Measurements from ENCODE around the gene HOXD13. TPM values are rescaled to one million over a fixed set of nuclear protein-coding genes. Genes with fewer than 3 reads are reported as not detected.
A peak's percentile ranks its signal among the peaks of the same experiment; 100 is the strongest.

HOXD13 gene
- total and polyA plus RNA-seq, 3 experiments from 2014 or later: not detected

GRCh38 chr2:176093898-176094249 lies 1.4 kb downstream of the HOXD13 start:
- Histone ChIP-seq H3K36me3 (ENCODE audit: insufficient read depth, low read length) (no peaks in the 10 kb centered on the region), H3K4me3 (ENCODE audit: low read length) (no peak overlapping the region), H3K9me3 (ENCODE audit: low read length) (peaks cover 4% of the 10 kb centered on the region), H3K4me1 (ENCODE audit: insufficient read depth, low read length) (peaks cover 18% of the 10 kb centered on the region), H3K27ac (ENCODE audit: low read depth, low read length) (no peak overlapping the region), H3K27me3 (ENCODE audit: insufficient read depth, low read length, poor library complexity, severe bottlenecking) (peaks cover 84% of the 10 kb centered on the region)
- ChIA-PET POLR2A (interaction anchor here (0.6 kb wide), 1 partner anchor 1694 kb away, joined by 4 read pairs; no protein-coding TSS in a partner anchor), CTCF (interaction anchor here (1.0 kb wide), 1 partner anchor 9 kb away, joined by 6 read pairs; no protein-coding TSS in a partner anchor)
- peaks cover 89 to 90% of the 10 kb centered on the region in 2 donors for H3K27me3 Mint-ChIP-seq
- H3K36me3 Mint-ChIP-seq: peaks cover 0 to 2% (median 0%) of the 10 kb centered on the region in 3 donors
- H3K4me3 Mint-ChIP-seq: peak overlapping the region; percentile 4 to 54 (median 16)
- H3K27ac Mint-ChIP-seq: peak overlapping the region in 4 of 8 donors; percentile 3 to 51 (median 40)
- peaks cover 8 to 37% (median 27%) of the 10 kb centered on the region in 5 donors for H3K9me3 Mint-ChIP-seq
- peaks cover 26 to 41% (median 40%) of the 10 kb centered on the region in 3 donors for H3K4me1 Mint-ChIP-seq
- DNase-seq: no peak

DNA sequence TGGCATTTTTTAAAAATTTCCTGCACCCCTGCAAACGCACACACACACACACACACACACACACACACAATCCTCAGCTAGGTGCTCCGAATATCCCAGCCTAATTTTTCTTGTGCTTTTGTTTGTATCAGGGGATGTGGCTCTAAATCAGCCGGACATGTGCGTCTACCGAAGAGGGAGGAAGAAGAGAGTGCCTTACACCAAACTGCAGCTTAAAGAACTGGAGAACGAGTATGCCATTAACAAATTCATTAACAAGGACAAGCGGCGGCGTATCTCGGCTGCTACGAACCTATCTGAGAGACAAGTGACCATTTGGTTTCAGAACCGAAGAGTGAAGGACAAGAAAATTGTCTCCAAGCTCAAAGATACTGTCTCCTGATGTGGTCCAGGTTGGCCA lies 1.8 kb downstream of the HOXD13 start:
- Histone ChIP-seq H3K27ac (ENCODE audit: low read depth, low read length) (no peak overlapping the region), H3K4me3 (ENCODE audit: low read length) (no peak overlapping the region), H3K36me3 (ENCODE audit: insufficient read depth, low read length) (no peaks in the 10 kb centered on the region), H3K27me3 (ENCODE audit: insufficient read depth, low read length, poor library complexity, severe bottlenecking) (peaks cover 84% of the 10 kb centered on the region), H3K4me1 (ENCODE audit: insufficient read depth, low read length) (peaks cover 18% of the 10 kb centered on the region), H3K9me3 (ENCODE audit: low read length) (peaks cover 4% of the 10 kb centered on the region)
- Mint-ChIP-seq H3K36me3 (peaks cover 0 to 2% (median 0%) of the 10 kb centered on the region in 3 donors), H3K27ac (peak overlapping the region in 1 of 8 donors; percentile 51), H3K4me1 (peaks cover 26 to 41% (median 40%) of the 10 kb centered on the region in 3 donors), H3K27me3 (peaks cover 89 to 90% of the 10 kb centered on the region in 2 donors), H3K4me3 (peak overlapping the region in 1 of 7 donors; percentile 54), H3K9me3 (peaks cover 8 to 36% (median 25%) of the 10 kb centered on the region in 5 donors)
- CTCF ChIA-PET: interaction anchor here (1.0 kb wide), 1 partner anchor 8 kb away, joined by 6 read pairs; no protein-coding TSS in a partner anchor
- no peak for DNase-seq
- POLR2A ChIA-PET: interaction anchor here (0.6 to 0.7 kb wide), 2 partner anchors 1485 to 1694 kb away, joined by 4 read pairs; no protein-coding TSS in a partner anchor

DNA sequence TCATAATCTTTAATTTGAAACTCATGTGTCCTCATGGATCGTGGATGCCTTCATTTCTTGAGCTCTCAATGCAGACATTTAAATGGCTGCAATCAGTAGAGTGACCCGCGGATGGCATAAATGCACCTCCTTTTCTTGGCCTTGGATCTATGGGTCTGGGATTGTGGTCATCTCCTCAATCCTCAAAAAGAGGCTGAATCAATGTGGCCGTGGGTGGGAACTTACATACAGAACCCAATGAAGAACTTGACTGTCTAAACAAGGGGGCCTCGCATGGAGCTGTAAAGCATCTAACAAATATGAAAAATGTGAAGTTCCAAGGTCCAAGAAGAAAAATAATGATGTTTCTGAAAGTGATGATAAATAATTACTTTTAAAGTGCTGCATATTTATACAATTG lies 2.9 kb downstream of the HOXD13 start:
- H3K27ac ChIP-seq (ENCODE audit: low read depth, low read length): no peak overlapping the region
- peak overlapping the region in 2 of 7 donors; percentile 56 to 63 for H3K4me3 Mint-ChIP-seq
- DNase-seq: no peak
- peaks cover 26 to 41% (median 40%) of the 10 kb centered on the region in 3 donors for H3K4me1 Mint-ChIP-seq
- peaks cover 8 to 34% (median 24%) of the 10 kb centered on the region in 5 donors for H3K9me3 Mint-ChIP-seq
- H3K27me3 Mint-ChIP-seq: peaks cover 85% of the 10 kb centered on the region in 2 donors
- H3K36me3 Mint-ChIP-seq: peaks cover 0 to 2% (median 0%) of the 10 kb centered on the region in 3 donors
- no peaks in the 10 kb centered on the region for H3K36me3 ChIP-seq (ENCODE audit: insufficient read depth, low read length)
- H3K27me3 ChIP-seq (ENCODE audit: insufficient read depth, low read length, poor library complexity, severe bottlenecking): peaks cover 84% of the 10 kb centered on the region
- ChIA-PET POLR2A (no interaction called here), CTCF (interaction anchor here (1.8 kb wide), 1 partner anchor 20 kb away, joined by 5 read pairs; no protein-coding TSS in a partner anchor)
- peak overlapping the region in 2 of 8 donors; percentile 11 to 51 for H3K27ac Mint-ChIP-seq
- H3K9me3 ChIP-seq (ENCODE audit: low read length): peaks cover 4% of the 10 kb centered on the region
- H3K4me1 ChIP-seq (ENCODE audit: insufficient read depth, low read length): peaks cover 18% of the 10 kb centered on the region
- H3K4me3 ChIP-seq (ENCODE audit: low read length): no peak overlapping the region

GRCh38 chr2:176096243-176096985 lies 3.9 kb downstream of the HOXD13 start:
- H3K4me3 ChIP-seq (ENCODE audit: low read length): peak overlapping the region; percentile 41

GRCh38 chr2:176096986-176097819 lies 4.7 kb downstream of the HOXD13 start:
- Mint-ChIP-seq H3K4me3 (peak overlapping the region; percentile 63 to 94 (median 81)), H3K27ac (peak overlapping the region in 4 of 8 donors; percentile 32 to 54 (median 46))
- POLR2A ChIA-PET: no interaction called here

More at GRCh38 chr2:176096243-176096985, 3.9 kb downstream of the HOXD13 start:
- H3K27me3 Mint-ChIP-seq: peaks cover 85% of the 10 kb centered on the region in 2 donors
- Histone ChIP-seq H3K27me3 (ENCODE audit: insufficient read depth, low read length, poor library complexity, severe bottlenecking) (peaks cover 84% of the 10 kb centered on the region), H3K4me1 (ENCODE audit: insufficient read depth, low read length) (peaks cover 18% of the 10 kb centered on the region), H3K36me3 (ENCODE audit: insufficient read depth, low read length) (no peaks in the 10 kb centered on the region), H3K9me3 (ENCODE audit: low read length) (peaks cover 4% of the 10 kb centered on the region), H3K27ac (ENCODE audit: low read depth, low read length) (no peak overlapping the region)
- peaks cover 0 to 2% (median 0%) of the 10 kb centered on the region in 3 donors for H3K36me3 Mint-ChIP-seq
- CTCF ChIA-PET: interaction anchor here (1.2 to 2.6 kb wide), 7 partner anchors 8 to 845 kb away, joined by 3 to 36 read pairs (median 5); no protein-coding TSS in a partner anchor
- H3K9me3 Mint-ChIP-seq: peaks cover 8 to 30% (median 20%) of the 10 kb centered on the region in 5 donors
- peak overlapping the region; percentile 63 to 94 (median 81) for H3K4me3 Mint-ChIP-seq
- peaks cover 26 to 40% (median 40%) of the 10 kb centered on the region in 3 donors for H3K4me1 Mint-ChIP-seq
- H3K27ac Mint-ChIP-seq: peak overlapping the region in 3 of 8 donors; percentile 51 to 54 (median 52)
- no peak for DNase-seq
- POLR2A ChIA-PET: no interaction called here

DNA sequence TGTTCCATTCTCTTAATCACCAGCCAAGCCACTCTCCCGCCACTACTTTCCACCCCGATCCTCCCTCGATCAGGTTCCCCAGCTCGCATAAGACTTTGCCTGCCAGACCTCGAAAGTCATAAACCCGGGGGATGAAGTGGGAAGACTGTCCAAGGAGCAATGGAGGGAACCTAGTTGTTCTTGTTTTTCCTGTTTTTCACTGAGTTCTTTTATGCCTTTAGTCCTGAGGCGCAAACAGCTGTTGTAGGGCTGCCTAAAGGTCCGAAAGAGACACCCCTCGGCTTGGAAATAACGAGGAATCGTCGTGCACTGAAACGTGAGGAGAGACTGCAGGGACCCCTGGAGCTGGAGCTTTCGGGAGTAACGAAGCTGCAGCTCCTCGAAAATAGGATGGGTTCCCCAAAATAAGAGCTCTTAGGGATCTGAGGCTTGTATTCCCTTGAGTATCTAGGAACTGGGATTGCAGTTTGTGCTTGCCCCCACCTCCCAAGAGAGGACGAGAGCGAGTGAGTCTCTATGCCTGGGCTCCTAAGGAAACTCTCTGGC lies 5.4 kb downstream of the HOXD13 start:
- H3K4me1 Mint-ChIP-seq: peaks cover 23 to 34% (median 33%) of the 10 kb centered on the region in 3 donors
- ChIA-PET POLR2A (no interaction called here), CTCF (interaction anchor here (0.7 to 2.6 kb wide), 11 partner anchors 9 to 847 kb away, joined by 3 to 36 read pairs (median 4); partner anchors contain the start of gene LNPK)

More at GRCh38 chr2:176096986-176097819, 4.7 kb downstream of the HOXD13 start:
- peaks cover 84% of the 10 kb centered on the region for H3K27me3 ChIP-seq (ENCODE audit: insufficient read depth, low read length, poor library complexity, severe bottlenecking)
- peaks cover 23 to 34% (median 33%) of the 10 kb centered on the region in 3 donors for H3K4me1 Mint-ChIP-seq
- CTCF ChIA-PET: interaction anchor here (0.7 to 2.6 kb wide), 12 partner anchors 9 to 846 kb away, joined by 3 to 36 read pairs (median 4); partner anchors contain the start of gene LNPK
- peaks cover 18% of the 10 kb centered on the region for H3K4me1 ChIP-seq (ENCODE audit: insufficient read depth, low read length)
- no peak overlapping the region for H3K27ac ChIP-seq (ENCODE audit: low read depth, low read length)
- H3K36me3 Mint-ChIP-seq: peaks cover 0 to 2% (median 0%) of the 10 kb centered on the region in 3 donors
- H3K36me3 ChIP-seq (ENCODE audit: insufficient read depth, low read length): no peaks in the 10 kb centered on the region
- H3K27me3 Mint-ChIP-seq: peaks cover 85 to 86% of the 10 kb centered on the region in 2 donors
- peak overlapping the region; percentile 41 for H3K4me3 ChIP-seq (ENCODE audit: low read length)
- DNase-seq: peak; percentile 40 to 62 (median 48)
- H3K9me3 ChIP-seq (ENCODE audit: low read length): peaks cover 4% of the 10 kb centered on the region
- H3K9me3 Mint-ChIP-seq: peaks cover 8 to 25% (median 13%) of the 10 kb centered on the region in 5 donors

More for the DNA sequence above, 5.4 kb downstream of the HOXD13 start:
- Mint-ChIP-seq H3K4me3 (peak overlapping the region; percentile 63 to 94 (median 81)), H3K27ac (peak overlapping the region in 3 of 8 donors; percentile 32 to 54 (median 51)), H3K36me3 (peaks cover 0 to 2% (median 0%) of the 10 kb centered on the region in 3 donors), H3K9me3 (peaks cover 8 to 25% (median 13%) of the 10 kb centered on the region in 5 donors), H3K27me3 (peaks cover 91 to 92% of the 10 kb centered on the region in 2 donors)
- H3K27me3 ChIP-seq (ENCODE audit: insufficient read depth, low read length, poor library complexity, severe bottlenecking): peaks cover 90% of the 10 kb centered on the region
- H3K4me3 ChIP-seq (ENCODE audit: low read length): no peak overlapping the region
- no peak for DNase-seq
- no peaks in the 10 kb centered on the region for H3K36me3 ChIP-seq (ENCODE audit: insufficient read depth, low read length)
- peaks cover 4% of the 10 kb centered on the region for H3K9me3 ChIP-seq (ENCODE audit: low read length)
- H3K4me1 ChIP-seq (ENCODE audit: insufficient read depth, low read length): peaks cover 18% of the 10 kb centered on the region
- H3K27ac ChIP-seq (ENCODE audit: low read depth, low read length): no peak overlapping the region

Measured in CD8-positive, alpha-beta memory T cell (primary cell).